ENCODE data around the gene RTP1. TPM values are rescaled to one million over a fixed set of nuclear protein-coding genes. Genes with fewer than 3 reads are reported as not detected.
A peak's percentile ranks its signal among the peaks of the same experiment; 100 is the strongest.
"Not testable (repeated sequence)": the region's sequence is repeated elsewhere in the genome, so short reads cannot be mapped to it uniquely, and the experiment has no call there.

The RTP1 gene
- polyA plus RNA-seq, 1 donor = not detected

- DNase-seq = no peak
Measured at GRCh38 chr3:187198490-187198889, 1.2 kb downstream of the RTP1 start.

- DNase-seq = not testable (repeated sequence)
Measured at GRCh38 chr3:187199463-187200050, 2.3 kb downstream of the RTP1 start.

GRCh38 chr3:187205683-187206082, 8.4 kb downstream of the RTP1 start:
- DNase-seq = no peak

- DNase-seq = no peak
Measured at GRCh38 chr3:187207062-187207461, 9.8 kb downstream of the RTP1 start.

GRCh38 chr3:187207624-187208023, 10.3 kb downstream of the RTP1 start:
- no peak for DNase-seq

- DNase-seq = no peak
Measured at GRCh38 chr3:187208159-187208558, 10.9 kb downstream of the RTP1 start.

GRCh38 chr3:187209491-187209890, 12.2 kb downstream of the RTP1 start:
- no peak for DNase-seq

- DNase-seq = no peak
Measured at GRCh38 chr3:187210091-187210490, 12.8 kb downstream of the RTP1 start.

- DNase-seq = no peak
Measured at GRCh38 chr3:187210545-187211327, 13.4 kb downstream of the RTP1 start.

GRCh38 chr3:187211532-187212195, 14.4 kb downstream of the RTP1 start:
- no peak for DNase-seq

GRCh38 chr3:187212196-187212545, 14.9 kb downstream of the RTP1 start:
- DNase-seq = no peak

GRCh38 chr3:187212705-187213104, 15.4 kb downstream of the RTP1 start:
- no peak for DNase-seq

GRCh38 chr3:187213616-187214015, 16.3 kb downstream of the RTP1 start:
- peak; percentile 57 for DNase-seq

- DNase-seq = no peak
Measured at GRCh38 chr3:187215460-187215859, 18.2 kb downstream of the RTP1 start.

- DNase-seq = no peak
Measured at GRCh38 chr3:187222801-187223200, 25.5 kb downstream of the RTP1 start.

GRCh38 chr3:187223799-187224198, 26.5 kb downstream of the RTP1 start:
- DNase-seq = no peak

GRCh38 chr3:187227658-187228258, 30.5 kb downstream of the RTP1 start:
- DNase-seq = no peak

- no peak for DNase-seq
Measured at GRCh38 chr3:187228740-187229139, 31.5 kb downstream of the RTP1 start.

GRCh38 chr3:187230011-187230410, 32.7 kb downstream of the RTP1 start:
- DNase-seq = no peak

- no peak for DNase-seq
Measured at GRCh38 chr3:187236962-187237361, 39.7 kb downstream of the RTP1 start.

- no peak for DNase-seq
Measured at GRCh38 chr3:187237741-187238140, 40.5 kb downstream of the RTP1 start.

- no peak for DNase-seq
Measured at GRCh38 chr3:187238239-187238638, 41.0 kb downstream of the RTP1 start.

- not testable (repeated sequence) for DNase-seq
Measured at GRCh38 chr3:187238835-187239234, 41.5 kb downstream of the RTP1 start.

Measured in left kidney (tissue), 2 donors.